PC-9 (cell line): Measurements from ENCODE around the gene PTPRG. TPM values are rescaled to one million over a fixed set of nuclear protein-coding genes. Genes with fewer than 3 reads are reported as not detected.

Source experiments
- BruUV-seq: library from RNA; stranded (reverse); fragments of 400-500 nt; replicated peaks from 2 replicates; lab custom pipeline; 2021; lab: Mats Ljungman, UMichigan
- CTCF ChIA-PET: fragments of 300-600 bp; sonication (Branson Sonifier 250); formaldehyde crosslinking; loops from one replicate; lab custom pipeline; 2022; ENCODE audit warnings: antibody characterized with exemption; lab: Charles Lee
- POLR2A ChIA-PET: fragments of 300-600 bp; sonication (Branson Sonifier 250); formaldehyde crosslinking; loops from one replicate; lab custom pipeline; 2022; ENCODE audit warnings: antibody characterized with exemption; ENCODE audit not compliant: unreplicated experiment; lab: Charles Lee
- DNase-seq, 2 experiments: peaks; one replicate each; pipeline versions ENCODE4 v3.0.0 to v3.0.0-alpha.2; 2015 to 2022; ENCODE audit warnings: mixed read lengths in 1 of 2
- H2AFZ ChIP-seq: fragments of 200-600 bp; sonication (generic); 2 replicates; pipeline ENCODE4 v1.8.1; 2017; ENCODE audit warnings: antibody characterized with exemption
- H3F3A ChIP-seq: fragments of 200-600 bp; sonication (generic); 2 replicates; pipeline ENCODE4 v1.8.1; 2017; ENCODE audit warnings: antibody characterized with exemption, mild to moderate bottlenecking, low read depth; ENCODE audit not compliant: insufficient read depth
- H3K27ac ChIP-seq: fragments of 200-600 bp; sonication (generic); 2 replicates; pipeline ENCODE4 v1.6.1; 2016; ENCODE audit warnings: mixed run types
- H3K27me3 ChIP-seq: fragments of 200-600 bp; sonication (generic); 2 replicates; pipeline ENCODE4 v1.6.1; 2016; ENCODE audit warnings: low read depth, mixed run types; ENCODE audit not compliant: insufficient read depth
- H3K36me3 ChIP-seq: fragments of 200-600 bp; sonication (generic); 2 replicates; pipeline ENCODE4 v1.6.1; 2016; ENCODE audit warnings: low read depth, mixed run types
- H3K4me1 ChIP-seq: fragments of 200-600 bp; sonication (generic); replicated peaks from 2 replicates; pipeline ENCODE4 v1.6.1; 2016; ENCODE audit warnings: mixed run types; ENCODE audit not compliant: insufficient read depth
- H3K4me2 ChIP-seq: fragments of 200-600 bp; sonication (generic); 2 replicates; pipeline ENCODE4 v1.6.1; 2017; ENCODE audit warnings: mixed run types
- H3K4me3 ChIP-seq: fragments of 200-600 bp; sonication (generic); 2 replicates; pipeline ENCODE4 v1.6.1; 2016; ENCODE audit warnings: mixed run types
- H3K79me2 ChIP-seq: fragments of 200-600 bp; sonication (generic); 2 replicates; pipeline ENCODE4 v1.6.1; 2017; ENCODE audit warnings: low read depth, mixed run types
- H3K9me2 ChIP-seq: fragments of 200-600 bp; sonication (generic); 2 replicates; pipeline ENCODE4 v1.8.1; 2017; ENCODE audit warnings: mild to moderate bottlenecking; ENCODE audit not compliant: insufficient read depth
- H3K9me3 ChIP-seq: fragments of 200-600 bp; sonication (generic); 2 replicates; pipeline ENCODE4 v1.8.1; 2016; ENCODE audit warnings: low read depth; ENCODE audit not compliant: insufficient read depth
- H4K20me1 ChIP-seq: fragments of 200-600 bp; sonication (generic); 2 replicates; pipeline ENCODE4 v1.8.1; 2017; ENCODE audit not compliant: insufficient read depth
- EZH2 ChIP-seq: fragments of 200-600 bp; sonication (generic); IDR thresholded peaks from 2 replicates; pipeline ENCODE4 v1.8.0; 2017; ENCODE audit warnings: antibody characterized with exemption, low read depth
- intact Hi-C: fragments of 100-400 bp; cut with micrococcal nuclease; formaldehyde crosslinking; loops from one replicate; pipeline ENCODE4 v1.10.0; 2022; ENCODE audit not compliant: unreplicated experiment
- total RNA-seq: library from RNA; stranded (reverse); gene quantifications from 2 replicates; pipeline ENCODE4 v1.2.3, GENCODE V29; 2021
- TF ChIP-seq, protein P1 (sequence below): fragments of 200-600 bp; sonication (generic); conservative IDR thresholded peaks from 2 replicates; pipeline ENCODE4 v1.6.1; 2017; ENCODE audit warnings: mixed run types, antibody characterized with exemption, mild to moderate bottlenecking, moderate library complexity

PTPRG gene
- total RNA-seq, 1 experiment from 2014 or later = 32.9 TPM

DNA sequence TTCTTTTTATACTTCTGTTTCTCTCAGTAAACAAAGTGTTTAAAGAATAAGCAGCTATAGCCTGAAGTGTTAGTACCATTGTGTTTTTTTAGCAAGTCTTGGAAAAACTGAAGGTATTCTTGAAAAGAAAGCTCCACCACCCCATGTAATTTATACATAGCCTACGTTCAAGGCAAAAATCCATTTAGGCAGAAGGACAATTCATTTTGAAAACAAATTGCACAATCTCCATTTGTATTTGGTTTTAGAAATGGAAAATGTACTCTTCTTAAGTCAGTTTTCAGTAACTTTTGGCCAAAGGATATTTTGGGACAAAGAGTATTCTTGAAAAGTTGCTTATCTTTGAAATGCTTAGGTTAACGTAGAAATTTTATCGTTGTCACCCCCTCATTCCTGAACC is 34.5 kb downstream of the PTPRG start:
- H3K9me2 ChIP-seq = no peaks in the 10 kb centered on the region
- H3K27me3 ChIP-seq = no peaks in the 10 kb centered on the region
- H4K20me1 ChIP-seq = no peaks in the 10 kb centered on the region
- no peak overlapping the region for H3K4me2 ChIP-seq
- ChIA-PET POLR2A (no interaction called here), CTCF (no interaction called here)
- no peak for DNase-seq
- H3K4me1 ChIP-seq = no peaks in the 10 kb centered on the region
- no peaks in the 10 kb centered on the region for H3K36me3 ChIP-seq
- no peaks in the 10 kb centered on the region for H3K9me3 ChIP-seq
- no peaks in the 10 kb centered on the region for H3F3A ChIP-seq
- no TSS peak for BruUV-seq
- H3K27ac ChIP-seq = no peak overlapping the region
- no peak for TF ChIP-seq EZH2
- TF ChIP-seq, protein P1, sequence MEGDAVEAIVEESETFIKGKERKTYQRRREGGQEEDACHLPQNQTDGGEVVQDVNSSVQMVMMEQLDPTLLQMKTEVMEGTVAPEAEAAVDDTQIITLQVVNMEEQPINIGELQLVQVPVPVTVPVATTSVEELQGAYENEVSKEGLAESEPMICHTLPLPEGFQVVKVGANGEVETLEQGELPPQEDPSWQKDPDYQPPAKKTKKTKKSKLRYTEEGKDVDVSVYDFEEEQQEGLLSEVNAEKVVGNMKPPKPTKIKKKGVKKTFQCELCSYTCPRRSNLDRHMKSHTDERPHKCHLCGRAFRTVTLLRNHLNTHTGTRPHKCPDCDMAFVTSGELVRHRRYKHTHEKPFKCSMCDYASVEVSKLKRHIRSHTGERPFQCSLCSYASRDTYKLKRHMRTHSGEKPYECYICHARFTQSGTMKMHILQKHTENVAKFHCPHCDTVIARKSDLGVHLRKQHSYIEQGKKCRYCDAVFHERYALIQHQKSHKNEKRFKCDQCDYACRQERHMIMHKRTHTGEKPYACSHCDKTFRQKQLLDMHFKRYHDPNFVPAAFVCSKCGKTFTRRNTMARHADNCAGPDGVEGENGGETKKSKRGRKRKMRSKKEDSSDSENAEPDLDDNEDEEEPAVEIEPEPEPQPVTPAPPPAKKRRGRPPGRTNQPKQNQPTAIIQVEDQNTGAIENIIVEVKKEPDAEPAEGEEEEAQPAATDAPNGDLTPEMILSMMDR = no peak
- no peaks in the 10 kb centered on the region; the same call in 1 of the 2 replicates for H3K79me2 ChIP-seq
- no peak overlapping the region for H3K4me3 ChIP-seq
- intact Hi-C loops = no loop called here
- no peak overlapping the region for H2AFZ ChIP-seq

DNA sequence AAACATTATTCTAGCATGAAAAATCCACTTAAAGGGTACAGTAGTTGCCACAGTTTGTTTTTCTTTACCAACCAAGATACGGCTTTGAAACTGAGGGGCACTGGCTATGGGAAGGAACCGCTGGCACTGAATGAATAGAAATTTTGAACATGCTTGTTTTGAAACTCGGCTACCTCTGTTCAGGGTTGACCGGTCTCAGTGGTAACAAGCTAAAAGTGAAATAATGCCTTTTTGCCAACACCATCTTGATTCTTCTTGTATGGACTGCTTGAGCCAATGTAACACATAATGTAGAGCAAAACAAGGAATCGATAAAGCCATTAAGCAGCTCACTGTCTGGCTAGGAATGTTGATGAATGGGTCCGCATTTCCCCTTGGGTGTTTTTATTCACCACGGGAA is 36.5 kb downstream of the PTPRG start:
- BruUV-seq = no TSS peak
- H3K79me2 ChIP-seq = no peaks in the 10 kb centered on the region; the same call in 1 of the 2 replicates
- CTCF ChIA-PET = no interaction called here

DNA sequence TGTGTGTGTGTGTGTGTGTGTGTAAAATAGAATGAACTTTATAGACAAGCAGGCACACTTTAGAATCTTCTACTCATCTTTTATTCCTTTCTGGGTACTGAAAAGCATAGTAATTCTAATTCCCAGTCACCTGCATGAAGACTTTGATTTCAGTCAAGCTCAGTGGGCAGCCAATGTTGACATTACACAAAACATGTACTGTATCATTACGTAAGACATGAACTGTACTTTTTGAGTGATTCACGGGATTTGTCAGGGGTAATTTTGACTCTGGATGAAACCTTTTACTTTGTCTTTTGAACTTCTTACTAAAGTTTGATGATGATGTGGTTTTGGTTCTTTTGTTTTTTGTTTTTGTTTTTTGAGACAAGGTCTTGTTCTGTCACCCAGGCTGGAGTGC is 38.8 kb downstream of the PTPRG start:
- TF ChIP-seq, protein P1 = no peak
- no peak for TF ChIP-seq EZH2
- no peak for DNase-seq
- H3K27ac ChIP-seq = no peak overlapping the region
- ChIA-PET CTCF (no interaction called here), POLR2A (no interaction called here)
- H3K9me2 ChIP-seq = no peaks in the 10 kb centered on the region
- intact Hi-C loops = no loop called here
- no peaks in the 10 kb centered on the region for H3F3A ChIP-seq
- no TSS peak for BruUV-seq
- H3K9me3 ChIP-seq = no peaks in the 10 kb centered on the region
- H3K36me3 ChIP-seq = no peaks in the 10 kb centered on the region; the same call in 1 of the 2 replicates
- H3K4me2 ChIP-seq = no peak overlapping the region
- H2AFZ ChIP-seq = no peak overlapping the region
- H3K27me3 ChIP-seq = no peaks in the 10 kb centered on the region
- no peaks in the 10 kb centered on the region for H4K20me1 ChIP-seq
- H3K79me2 ChIP-seq = no peaks in the 10 kb centered on the region; the same call in 1 of the 2 replicates
- H3K4me3 ChIP-seq = no peak overlapping the region
- no peaks in the 10 kb centered on the region for H3K4me1 ChIP-seq

More for the DNA sequence above, 36.5 kb downstream of the PTPRG start:
- Histone ChIP-seq H4K20me1 (no peaks in the 10 kb centered on the region), H2AFZ (no peak overlapping the region), H3K9me2 (no peaks in the 10 kb centered on the region), H3K9me3 (no peaks in the 10 kb centered on the region), H3K36me3 (no peaks in the 10 kb centered on the region; the same call in 1 of the 2 replicates), H3K27me3 (no peaks in the 10 kb centered on the region), H3F3A (no peaks in the 10 kb centered on the region), H3K4me2 (no peak overlapping the region), H3K27ac (no peak overlapping the region), H3K4me1 (no peaks in the 10 kb centered on the region), H3K4me3 (no peak overlapping the region)
- DNase-seq = no peak
- TF ChIP-seq EZH2 = no peak
- TF ChIP-seq, protein P1 = no peak
- POLR2A ChIA-PET = no interaction called here
- intact Hi-C loops = no loop called here
